ENCODE measurements around the gene SLC37A4. TPM values are rescaled to one million over a fixed set of nuclear protein-coding genes. Genes with fewer than 3 reads are reported as not detected.
A peak's percentile ranks its signal among the peaks of the same experiment; 100 is the strongest.
"Not testable (repeated sequence)": the region's sequence is repeated elsewhere in the genome, so short reads cannot be mapped to it uniquely, and the experiment has no call there.

SLC37A4 gene
- total RNA-seq, 1 donor from 2014 or later, result 21.2 TPM

GRCh38 chr11:119042927-119043326 is 12.2 kb upstream of the SLC37A4 start:
- DNase-seq, result no peak
- H3K27ac Mint-ChIP-seq (ENCODE audit: unreplicated experiment), result no peak overlapping the region
- H3K9me3 Mint-ChIP-seq (ENCODE audit: unreplicated experiment), result peaks cover 7% of the 10 kb centered on the region
- TF ChIP-seq, protein P1, sequence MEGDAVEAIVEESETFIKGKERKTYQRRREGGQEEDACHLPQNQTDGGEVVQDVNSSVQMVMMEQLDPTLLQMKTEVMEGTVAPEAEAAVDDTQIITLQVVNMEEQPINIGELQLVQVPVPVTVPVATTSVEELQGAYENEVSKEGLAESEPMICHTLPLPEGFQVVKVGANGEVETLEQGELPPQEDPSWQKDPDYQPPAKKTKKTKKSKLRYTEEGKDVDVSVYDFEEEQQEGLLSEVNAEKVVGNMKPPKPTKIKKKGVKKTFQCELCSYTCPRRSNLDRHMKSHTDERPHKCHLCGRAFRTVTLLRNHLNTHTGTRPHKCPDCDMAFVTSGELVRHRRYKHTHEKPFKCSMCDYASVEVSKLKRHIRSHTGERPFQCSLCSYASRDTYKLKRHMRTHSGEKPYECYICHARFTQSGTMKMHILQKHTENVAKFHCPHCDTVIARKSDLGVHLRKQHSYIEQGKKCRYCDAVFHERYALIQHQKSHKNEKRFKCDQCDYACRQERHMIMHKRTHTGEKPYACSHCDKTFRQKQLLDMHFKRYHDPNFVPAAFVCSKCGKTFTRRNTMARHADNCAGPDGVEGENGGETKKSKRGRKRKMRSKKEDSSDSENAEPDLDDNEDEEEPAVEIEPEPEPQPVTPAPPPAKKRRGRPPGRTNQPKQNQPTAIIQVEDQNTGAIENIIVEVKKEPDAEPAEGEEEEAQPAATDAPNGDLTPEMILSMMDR (IDR thresholded peaks at IDR 0.05; ENCODE audit: partially characterized antibody, unreplicated experiment), result no peak
- no peaks in the 10 kb centered on the region for H3K4me1 Mint-ChIP-seq (ENCODE audit: low read depth, unreplicated experiment)
- H3K4me3 Mint-ChIP-seq (ENCODE audit: unreplicated experiment), result no peak overlapping the region
- peaks cover 2% of the 10 kb centered on the region for H3K27me3 Mint-ChIP-seq (ENCODE audit: unreplicated experiment)
- H3K36me3 Mint-ChIP-seq (ENCODE audit: unreplicated experiment), result no peaks in the 10 kb centered on the region

- Mint-ChIP-seq H3K4me3 (ENCODE audit: unreplicated experiment) (peak overlapping the region; percentile 36), H3K27me3 (ENCODE audit: unreplicated experiment) (peaks cover 2% of the 10 kb centered on the region), H3K9me3 (ENCODE audit: unreplicated experiment) (peaks cover 4% of the 10 kb centered on the region), H3K4me1 (ENCODE audit: low read depth, unreplicated experiment) (no peaks in the 10 kb centered on the region), H3K36me3 (ENCODE audit: unreplicated experiment) (no peaks in the 10 kb centered on the region), H3K27ac (ENCODE audit: unreplicated experiment) (no peak overlapping the region)
- TF ChIP-seq, protein P1 (IDR thresholded peaks at IDR 0.05; ENCODE audit: partially characterized antibody, unreplicated experiment), result no peak
- no peak for DNase-seq
These were observed 11.3 kb upstream of the SLC37A4 start for GRCh38 chr11:119041821-119042514.

DNA sequence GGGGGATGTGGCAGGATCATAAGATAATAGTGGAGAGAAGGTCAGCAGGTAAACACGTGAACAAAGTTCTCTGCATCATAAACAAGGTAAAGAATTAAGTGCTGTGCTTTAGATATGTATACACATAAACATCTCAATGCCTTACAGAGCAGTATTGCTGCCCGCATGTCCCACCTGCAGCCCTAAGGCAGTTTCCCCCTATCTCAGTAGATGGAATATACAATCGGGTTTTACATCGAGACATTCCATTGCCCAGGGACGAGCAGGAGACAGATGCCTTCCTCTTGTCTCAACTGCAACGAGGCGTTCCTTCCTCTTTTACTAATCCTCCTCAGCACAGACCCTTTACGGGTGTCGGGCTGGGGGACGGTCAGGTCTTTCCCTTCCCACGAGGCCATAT is 8.8 kb upstream of the SLC37A4 start:
- H3K36me3 Mint-ChIP-seq (ENCODE audit: unreplicated experiment); H3K27me3 Mint-ChIP-seq (ENCODE audit: unreplicated experiment); DNase-seq; H3K4me1 Mint-ChIP-seq (ENCODE audit: low read depth, unreplicated experiment); H3K27ac Mint-ChIP-seq (ENCODE audit: unreplicated experiment); H3K4me3 Mint-ChIP-seq (ENCODE audit: unreplicated experiment); H3K9me3 Mint-ChIP-seq (ENCODE audit: unreplicated experiment): not testable (repeated sequence)

GRCh38 chr11:119038884-119039283 is 8.2 kb upstream of the SLC37A4 start:
- H3K9me3 Mint-ChIP-seq (ENCODE audit: unreplicated experiment), result peaks cover 3% of the 10 kb centered on the region
- TF ChIP-seq, protein P1 (IDR thresholded peaks at IDR 0.05; ENCODE audit: partially characterized antibody, unreplicated experiment), result no peak
- H3K27ac Mint-ChIP-seq (ENCODE audit: unreplicated experiment), result no peak overlapping the region
- H3K36me3 Mint-ChIP-seq (ENCODE audit: unreplicated experiment), result no peaks in the 10 kb centered on the region
- H3K27me3 Mint-ChIP-seq (ENCODE audit: unreplicated experiment), result peaks cover 2% of the 10 kb centered on the region
- H3K4me1 Mint-ChIP-seq (ENCODE audit: low read depth, unreplicated experiment), result no peaks in the 10 kb centered on the region
- H3K4me3 Mint-ChIP-seq (ENCODE audit: unreplicated experiment), result no peak overlapping the region
- no peak for DNase-seq

GRCh38 chr11:119034813-119035212 is 4.1 kb upstream of the SLC37A4 start:
- Mint-ChIP-seq H3K36me3 (ENCODE audit: unreplicated experiment) (no peaks in the 10 kb centered on the region), H3K4me3 (ENCODE audit: unreplicated experiment) (no peak overlapping the region), H3K4me1 (ENCODE audit: low read depth, unreplicated experiment) (peaks cover under 1% of the 10 kb centered on the region), H3K9me3 (ENCODE audit: unreplicated experiment) (no peaks in the 10 kb centered on the region), H3K27me3 (ENCODE audit: unreplicated experiment) (peaks cover 2% of the 10 kb centered on the region), H3K27ac (ENCODE audit: unreplicated experiment) (no peak overlapping the region)
- DNase-seq, result no peak
- TF ChIP-seq, protein P1 (IDR thresholded peaks at IDR 0.05; ENCODE audit: partially characterized antibody, unreplicated experiment), result no peak

GRCh38 chr11:119033421-119033820 is 2.7 kb upstream of the SLC37A4 start:
- peaks cover 11% of the 10 kb centered on the region for H3K4me1 Mint-ChIP-seq (ENCODE audit: low read depth, unreplicated experiment)
- H3K4me3 Mint-ChIP-seq (ENCODE audit: unreplicated experiment), result not testable (repeated sequence)

More at GRCh38 chr11:119033421-119033820, 2.7 kb upstream of the SLC37A4 start:
- not testable (repeated sequence) for H3K36me3 Mint-ChIP-seq (ENCODE audit: unreplicated experiment); H3K27me3 Mint-ChIP-seq (ENCODE audit: unreplicated experiment); H3K27ac Mint-ChIP-seq (ENCODE audit: unreplicated experiment); DNase-seq; H3K9me3 Mint-ChIP-seq (ENCODE audit: unreplicated experiment)

Measured in glutamatergic neuron (in vitro differentiated cells).